NCI-H748 (cell line): Measurements from ENCODE around the gene ZNF333.

ENCODE experiments used
- DNase-seq: peaks from one replicate; lab custom pipeline; 2025; ENCODE audit not compliant: unreplicated experiment; lab: John Stamatoyannopoulos, UW

ZNF333 gene

GRCh38 chr19:14689598-14690503 lies at the start of gene ZNF333:
Gene ZNF333, plus strand, starts transcription at chr19:14690048. Its CDS starts 3,444 bp downstream, at chr19:14693492.
- DNase-seq: peak; percentile 89

GRCh38 chr19:14648506-14648905 lies 41.3 kb upstream of the ZNF333 start:
- no peak for DNase-seq

GRCh38 chr19:14649020-14649419 lies 40.8 kb upstream of the ZNF333 start:
- DNase-seq: no peak

- DNase-seq: no peak
These were observed 39.7 kb upstream of the ZNF333 start for GRCh38 chr19:14650161-14650560.

GRCh38 chr19:14654786-14655560 lies 34.9 kb upstream of the ZNF333 start:
- no peak for DNase-seq

- DNase-seq: no peak
These were observed 34.1 kb upstream of the ZNF333 start for GRCh38 chr19:14655726-14656125.

DNA sequence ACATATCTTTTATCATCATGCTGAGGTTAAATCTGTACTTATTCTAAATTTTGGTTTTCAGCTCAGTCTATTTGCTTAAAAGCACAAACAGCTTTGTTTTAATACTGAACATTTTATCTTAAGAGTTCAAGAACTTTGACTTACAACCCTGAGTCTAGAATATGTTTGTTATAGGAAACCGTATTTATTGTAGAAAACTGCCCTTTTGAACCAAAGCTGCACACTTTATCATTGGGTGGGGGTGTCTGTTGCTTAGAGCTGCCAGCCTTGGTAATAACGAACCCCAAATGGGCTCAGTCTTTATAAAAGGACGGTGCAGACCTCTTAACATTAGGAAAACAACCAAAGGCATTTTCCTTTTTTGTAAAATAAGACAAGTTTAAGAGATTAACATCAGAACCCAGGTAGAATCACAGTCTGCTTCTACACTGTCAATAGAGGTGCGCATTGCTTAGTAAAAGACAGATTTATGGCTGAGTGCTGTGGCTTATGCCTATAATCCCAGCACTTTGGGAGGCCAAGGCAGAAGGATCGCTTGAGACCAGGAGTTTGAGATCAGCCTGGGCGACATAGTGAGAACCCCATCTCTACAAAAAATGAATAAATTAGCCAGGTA lies 29.9 kb upstream of the ZNF333 start:
- DNase-seq: no peak

DNA sequence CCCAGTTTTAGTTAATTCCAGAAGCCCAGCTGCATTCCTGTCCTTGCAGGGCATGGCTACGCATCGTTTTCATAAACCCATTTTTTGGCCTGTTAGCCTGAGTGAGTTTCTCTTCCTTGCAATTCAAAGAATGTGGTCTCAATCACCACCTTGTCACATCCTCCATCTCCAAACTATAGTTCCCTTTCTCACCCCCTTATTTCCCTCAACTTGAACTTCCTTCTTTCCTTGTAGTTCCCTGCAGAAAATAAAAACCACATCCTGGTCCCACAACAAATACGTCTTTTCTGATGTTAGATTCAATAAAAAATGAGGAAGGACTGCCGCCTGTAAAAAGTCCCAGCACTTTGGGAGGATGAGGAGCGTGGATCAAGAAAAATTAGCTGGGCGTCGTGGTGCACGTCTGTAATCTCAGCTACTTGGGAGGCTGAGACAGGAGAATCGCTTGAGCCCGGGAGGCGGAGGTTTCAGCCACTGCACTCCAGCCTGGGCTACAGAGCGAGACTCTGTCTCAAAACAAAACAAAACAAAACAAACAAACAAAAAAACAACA lies 28.4 kb upstream of the ZNF333 start:
- no peak for DNase-seq

DNA sequence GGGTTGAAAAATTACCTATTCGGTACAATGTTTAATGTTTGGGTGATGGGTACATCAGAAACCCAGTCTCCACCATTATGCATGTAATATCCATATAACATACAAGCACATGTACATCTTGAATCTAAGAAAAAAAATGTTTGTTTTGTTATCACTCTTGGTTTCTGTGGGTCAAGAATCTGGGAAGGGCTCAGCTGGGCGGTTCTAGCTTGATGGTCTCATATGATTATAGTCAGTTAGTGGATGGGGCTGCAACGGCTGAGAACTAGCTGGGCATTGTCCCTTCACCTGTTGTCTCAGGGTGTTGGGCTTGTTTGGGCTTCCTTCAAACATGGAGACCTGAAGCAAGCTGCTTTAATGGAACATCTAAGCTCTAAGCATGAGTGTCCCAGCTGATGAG lies 19.9 kb upstream of the ZNF333 start:
- no peak for DNase-seq

DNA sequence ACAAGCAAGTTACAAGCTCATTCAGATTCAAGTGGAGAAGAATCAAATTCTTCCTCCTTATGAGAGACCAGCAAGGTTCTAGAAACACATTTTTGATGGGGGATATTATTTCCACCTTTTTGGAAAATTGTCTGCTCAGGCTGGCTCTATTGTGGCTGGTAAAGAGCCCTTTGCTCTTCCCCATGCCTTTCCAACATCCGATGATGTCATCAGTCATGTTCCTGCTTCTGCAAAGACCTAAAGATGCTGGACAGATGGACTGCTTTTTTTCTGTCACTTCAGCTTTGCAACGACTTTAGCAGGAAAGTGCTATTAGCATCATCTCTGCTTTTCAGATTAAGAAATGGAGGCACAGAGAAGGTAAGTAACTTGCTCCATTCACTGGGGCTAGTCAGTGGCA lies 19.4 kb upstream of the ZNF333 start:
- no peak for DNase-seq

DNA sequence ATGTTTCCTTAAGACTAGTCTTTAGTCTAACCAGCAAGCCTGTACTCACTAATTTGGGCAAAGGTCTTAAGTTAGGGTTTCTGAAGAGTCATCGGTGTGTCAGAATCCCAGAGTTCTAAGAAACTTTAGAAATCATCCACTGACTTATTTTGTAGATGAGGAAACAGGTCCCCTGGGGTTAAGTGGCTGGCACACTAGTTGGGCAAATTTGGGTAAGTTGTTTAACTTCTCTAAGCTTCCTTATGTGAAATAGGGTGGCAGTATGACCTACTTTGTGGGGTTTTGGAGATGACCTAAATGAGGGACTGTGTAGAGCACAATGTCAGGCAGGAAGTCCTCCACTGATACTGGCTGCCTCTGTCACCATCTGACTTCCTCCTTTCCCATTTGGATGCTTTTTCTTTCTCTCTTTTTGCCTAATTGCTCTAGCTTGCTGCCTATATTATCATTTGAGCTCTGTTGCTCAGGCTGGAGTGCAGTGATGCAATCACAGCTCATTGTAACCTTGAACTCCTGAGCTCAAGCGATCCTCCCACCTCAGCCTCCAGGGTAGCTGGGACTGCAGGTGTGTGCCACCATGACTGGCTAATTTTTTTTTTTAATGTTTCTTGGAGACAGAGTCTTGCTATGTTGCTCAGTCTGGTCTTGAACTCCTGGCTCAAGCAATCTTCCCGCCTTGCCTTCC lies 17.5 kb upstream of the ZNF333 start:
- no peak for DNase-seq

GRCh38 chr19:14673088-14673487 lies 16.8 kb upstream of the ZNF333 start:
- DNase-seq: no peak

DNA sequence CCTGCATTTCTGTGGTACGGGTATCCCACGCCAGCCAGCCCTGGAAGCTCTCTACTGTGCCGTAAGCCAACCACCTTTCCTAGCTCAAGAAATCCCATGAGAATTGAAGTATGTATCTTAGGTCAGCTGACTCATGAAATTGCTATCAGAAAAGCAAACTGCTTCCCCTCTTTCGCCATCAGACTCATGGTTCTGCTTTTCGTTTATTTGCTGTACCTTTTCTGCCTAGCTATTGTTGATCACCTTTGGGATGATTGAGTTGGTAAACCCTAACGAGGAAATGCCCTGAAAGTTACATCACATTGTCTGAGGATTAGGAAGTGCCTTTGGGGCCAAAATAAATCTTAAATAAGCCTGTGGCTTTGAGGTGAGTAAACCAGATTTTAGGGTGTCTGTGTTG lies 15.1 kb upstream of the ZNF333 start, which contains the start of gene ADGRE3:
Gene ADGRE3, minus strand, starts transcription at position 81 of the 400 bp plus-strand sequence. Its CDS starts 74 bp downstream, at position 7.
- no peak for DNase-seq

DNA sequence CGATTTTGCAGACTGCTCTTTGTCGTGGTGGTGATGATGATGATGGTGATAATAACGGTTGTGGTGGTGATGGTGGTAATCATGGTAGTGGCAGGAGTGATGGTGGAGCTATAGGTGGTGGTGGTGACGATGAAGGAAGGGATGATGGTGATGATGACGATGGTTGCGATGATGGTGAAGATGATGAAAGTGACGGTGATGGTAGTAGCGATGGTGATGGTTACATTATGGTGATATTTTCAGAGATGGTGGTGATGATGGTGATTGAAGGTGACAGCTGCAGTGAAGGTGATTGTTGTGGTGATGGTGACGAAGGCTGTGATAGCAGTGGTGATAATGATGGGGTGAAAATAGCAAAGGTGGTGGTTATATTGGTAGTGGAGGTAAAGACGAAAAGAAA lies 13.1 kb upstream of the ZNF333 start:
- DNase-seq: no peak

DNA sequence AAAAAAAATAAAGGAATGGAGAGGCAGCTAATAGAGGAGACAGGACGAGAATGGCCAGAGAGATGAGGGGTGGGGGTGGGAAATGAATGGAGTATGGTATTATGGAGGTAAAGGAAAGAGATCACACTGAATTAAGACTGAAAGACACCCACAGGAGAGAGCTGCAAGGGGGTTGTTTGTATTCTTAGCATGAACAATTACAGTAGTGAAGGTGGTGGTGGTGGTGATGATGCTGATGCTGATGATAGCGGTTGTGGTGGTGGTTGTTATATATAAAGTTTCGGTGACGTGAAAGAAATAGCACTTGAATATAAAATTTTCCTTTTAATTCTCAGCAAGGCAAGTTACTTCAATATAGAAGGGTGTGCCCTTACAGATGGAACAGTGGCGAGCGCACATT lies 12.4 kb upstream of the ZNF333 start:
- no peak for DNase-seq

DNA sequence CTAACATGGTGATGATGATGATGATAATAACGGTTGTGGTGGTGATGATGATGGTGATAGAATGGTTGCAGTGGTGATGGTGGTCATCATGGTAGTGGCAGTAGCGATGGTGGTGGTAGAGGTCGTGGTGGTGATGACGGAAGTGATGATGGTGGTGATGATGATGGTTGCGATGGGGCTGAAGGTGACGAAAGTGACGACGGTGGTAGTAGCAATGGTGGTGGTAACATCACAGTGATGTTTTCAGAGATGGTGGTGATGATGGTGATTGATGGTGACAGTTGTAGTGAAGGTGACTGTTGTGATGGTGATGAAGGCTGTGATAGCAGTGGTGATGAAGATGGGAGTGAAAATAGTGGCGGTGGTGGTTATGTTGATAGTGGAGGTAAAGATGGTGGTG lies 11.6 kb upstream of the ZNF333 start:
- DNase-seq: no peak

DNA sequence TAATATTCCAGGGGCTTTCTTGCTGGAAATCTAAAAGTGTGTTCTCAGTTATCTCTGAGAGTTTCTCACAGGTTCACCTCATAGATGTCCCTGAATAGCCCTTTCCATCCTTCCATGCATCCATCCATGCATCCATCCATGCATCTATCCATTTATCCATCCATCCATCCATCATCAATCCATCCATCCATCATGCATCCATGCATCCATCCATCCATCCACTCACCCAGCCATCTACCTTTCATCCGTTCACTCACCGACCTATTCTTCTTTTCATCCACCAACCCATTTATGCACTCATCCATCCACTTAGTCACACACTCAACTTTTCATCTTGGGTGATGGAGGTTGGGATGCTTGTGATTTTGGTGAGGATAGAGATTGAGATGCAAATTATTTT lies 7.8 kb upstream of the ZNF333 start:
- DNase-seq: no peak

GRCh38 chr19:14683439-14683838 lies 6.4 kb upstream of the ZNF333 start:
- DNase-seq: no peak

DNA sequence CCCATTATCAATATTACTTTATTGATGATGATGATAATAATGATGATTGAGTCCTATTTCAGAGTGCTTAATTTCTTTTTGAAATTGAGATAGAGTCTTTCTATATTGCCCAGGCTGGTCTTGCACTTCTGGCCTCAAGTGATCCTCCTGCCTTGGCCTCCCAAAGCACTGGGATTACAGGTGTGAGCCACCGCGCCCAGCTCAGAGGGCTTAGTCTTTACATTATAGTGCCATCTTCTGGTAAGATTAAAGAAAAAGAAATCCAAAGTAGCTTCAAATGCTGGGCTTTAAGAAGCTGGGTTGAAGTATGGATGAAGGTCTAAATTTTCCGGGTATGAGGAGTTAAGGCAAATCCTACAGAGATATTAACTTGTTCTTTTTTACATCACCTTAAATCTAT lies 3.4 kb upstream of the ZNF333 start:
- peak; percentile 3 for DNase-seq

- DNase-seq: no peak
These were observed 4.9 kb downstream of the ZNF333 start for GRCh38 chr19:14694641-14695266.
